Measurements from ENCODE around the gene SPAG4. TPM values are rescaled to one million over a fixed set of nuclear protein-coding genes. Genes with fewer than 3 reads are reported as not detected.

Gene SPAG4
- 2.2 TPM for total RNA-seq
- long read RNA-seq, partial matches to known transcripts, result 2 of 3 reads
- long read RNA-seq, other reads (novel, unspliced or antisense), result 1 of 3 reads

- DNase-seq (ENCODE audit: low spot score), result peak; percentile 100
Observed at GRCh38 chr20:35615667-35616464, at the start of gene SPAG4. SPAG4 (plus strand) TSS chr20:35615829; CDS start chr20:35616004, 175 bp downstream.

GRCh38 chr20:35568645-35569044 lies 47.0 kb upstream of the SPAG4 start:
- DNase-seq (ENCODE audit: low spot score), result no peak

GRCh38 chr20:35571555-35571954 lies 44.1 kb upstream of the SPAG4 start:
- no peak for DNase-seq (ENCODE audit: low spot score)

GRCh38 chr20:35572838-35573237 lies 42.8 kb upstream of the SPAG4 start:
- DNase-seq (ENCODE audit: low spot score), result no peak

- no peak for DNase-seq (ENCODE audit: low spot score)
Observed at GRCh38 chr20:35575958-35576357, 39.7 kb upstream of the SPAG4 start.

- DNase-seq (ENCODE audit: low spot score), result no peak
Observed at GRCh38 chr20:35576816-35577215, 38.8 kb upstream of the SPAG4 start.

- no peak for DNase-seq (ENCODE audit: low spot score)
Observed at GRCh38 chr20:35578469-35578868, 37.2 kb upstream of the SPAG4 start.

- no peak for DNase-seq (ENCODE audit: low spot score)
Observed at GRCh38 chr20:35579196-35579595, 36.4 kb upstream of the SPAG4 start.

- no peak for DNase-seq (ENCODE audit: low spot score)
Observed at GRCh38 chr20:35582131-35582530, 33.5 kb upstream of the SPAG4 start.

- no peak for DNase-seq (ENCODE audit: low spot score)
Observed at GRCh38 chr20:35582741-35583404, 32.8 kb upstream of the SPAG4 start.

GRCh38 chr20:35583636-35584560 lies 31.7 kb upstream of the SPAG4 start:
- no peak for DNase-seq (ENCODE audit: low spot score)

- DNase-seq (ENCODE audit: low spot score), result no peak
Observed at GRCh38 chr20:35586751-35587425, 28.7 kb upstream of the SPAG4 start.

- DNase-seq (ENCODE audit: low spot score), result no peak
Observed at GRCh38 chr20:35587436-35587835, 28.2 kb upstream of the SPAG4 start.

- DNase-seq (ENCODE audit: low spot score), result no peak
Observed at GRCh38 chr20:35588397-35588796, 27.2 kb upstream of the SPAG4 start.

GRCh38 chr20:35592339-35592974 lies 23.2 kb upstream of the SPAG4 start:
- DNase-seq (ENCODE audit: low spot score), result no peak

GRCh38 chr20:35595456-35595855 lies 20.2 kb upstream of the SPAG4 start:
- DNase-seq (ENCODE audit: low spot score), result no peak

GRCh38 chr20:35595901-35596300 lies 19.7 kb upstream of the SPAG4 start:
- no peak for DNase-seq (ENCODE audit: low spot score)

GRCh38 chr20:35597186-35597585 lies 18.4 kb upstream of the SPAG4 start:
- DNase-seq (ENCODE audit: low spot score), result no peak

GRCh38 chr20:35598476-35598875 lies 17.2 kb upstream of the SPAG4 start:
- no peak for DNase-seq (ENCODE audit: low spot score)
